ENCODE measurements around the gene CYB5R4. TPM values are rescaled to one million over a fixed set of nuclear protein-coding genes. Genes with fewer than 3 reads are reported as not detected.
A peak's percentile ranks its signal among the peaks of the same experiment; 100 is the strongest.

Gene CYB5R4
- total RNA-seq, 6 experiments from 2014 or later, result 3.6 to 7.9 (median 5.1) TPM

DNA sequence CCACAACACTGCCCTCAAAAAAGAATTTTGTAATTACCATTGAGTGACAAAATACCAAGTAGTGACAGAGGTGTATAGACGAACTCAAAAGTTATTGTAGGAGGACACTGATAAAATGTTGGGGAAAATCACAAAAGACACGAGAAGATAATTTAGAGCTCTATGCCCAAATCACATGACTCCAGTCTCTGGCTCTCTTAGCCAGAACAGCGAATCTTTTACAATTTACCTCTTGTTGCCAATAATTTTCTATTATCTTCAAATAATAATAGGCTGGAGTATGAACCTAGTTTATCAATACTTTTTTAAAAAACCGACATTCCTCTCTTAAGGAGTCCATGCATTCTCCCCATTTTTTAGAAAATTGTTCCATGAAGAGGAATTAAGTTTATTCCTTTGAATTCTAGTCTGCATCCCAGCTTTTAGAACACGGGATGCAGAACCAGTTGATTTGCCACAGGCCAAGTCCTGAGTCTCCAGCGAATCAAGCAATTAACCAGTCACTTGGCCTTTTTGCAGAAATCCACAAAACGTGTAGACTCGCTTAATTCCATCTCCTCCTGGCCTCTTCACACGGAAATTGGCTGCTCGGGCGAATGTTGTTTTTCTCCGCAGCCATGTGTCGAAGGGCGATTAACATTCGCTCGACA is 6.8 kb upstream of the CYB5R4 start:
- no peaks in the 10 kb centered on the region for H3K36me3 ChIP-seq
- H3K4me1 ChIP-seq, result peaks cover 0 to 10% (median 0%) of the 10 kb centered on the region in 4 donors
- no peak for ATAC-seq
- DNase-seq, result no peak
- no peaks in the 10 kb centered on the region for H3K9me3 ChIP-seq
- peak overlapping the region in 1 of 3 donors; percentile 3 for H3K4me3 ChIP-seq
- intact Hi-C loops (cut with DNase I), result no loop called here
- peaks cover 0 to 7% of the 10 kb centered on the region in 2 donors for H3K27me3 ChIP-seq
- no peak for TF ChIP-seq POLR2A (IDR thresholded peaks at IDR 0.05)
- TF ChIP-seq, protein P1, sequence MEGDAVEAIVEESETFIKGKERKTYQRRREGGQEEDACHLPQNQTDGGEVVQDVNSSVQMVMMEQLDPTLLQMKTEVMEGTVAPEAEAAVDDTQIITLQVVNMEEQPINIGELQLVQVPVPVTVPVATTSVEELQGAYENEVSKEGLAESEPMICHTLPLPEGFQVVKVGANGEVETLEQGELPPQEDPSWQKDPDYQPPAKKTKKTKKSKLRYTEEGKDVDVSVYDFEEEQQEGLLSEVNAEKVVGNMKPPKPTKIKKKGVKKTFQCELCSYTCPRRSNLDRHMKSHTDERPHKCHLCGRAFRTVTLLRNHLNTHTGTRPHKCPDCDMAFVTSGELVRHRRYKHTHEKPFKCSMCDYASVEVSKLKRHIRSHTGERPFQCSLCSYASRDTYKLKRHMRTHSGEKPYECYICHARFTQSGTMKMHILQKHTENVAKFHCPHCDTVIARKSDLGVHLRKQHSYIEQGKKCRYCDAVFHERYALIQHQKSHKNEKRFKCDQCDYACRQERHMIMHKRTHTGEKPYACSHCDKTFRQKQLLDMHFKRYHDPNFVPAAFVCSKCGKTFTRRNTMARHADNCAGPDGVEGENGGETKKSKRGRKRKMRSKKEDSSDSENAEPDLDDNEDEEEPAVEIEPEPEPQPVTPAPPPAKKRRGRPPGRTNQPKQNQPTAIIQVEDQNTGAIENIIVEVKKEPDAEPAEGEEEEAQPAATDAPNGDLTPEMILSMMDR (IDR thresholded peaks at IDR 0.05), result no peak
- H3K27ac ChIP-seq, result no peak overlapping the region
- WGBS (ENCODE audit: insufficient coverage, low coverage, low lambda C conversion rate, missing lambda C conversion rate), result 18% methylated on average over 9 of the region's 16 CpGs

DNA sequence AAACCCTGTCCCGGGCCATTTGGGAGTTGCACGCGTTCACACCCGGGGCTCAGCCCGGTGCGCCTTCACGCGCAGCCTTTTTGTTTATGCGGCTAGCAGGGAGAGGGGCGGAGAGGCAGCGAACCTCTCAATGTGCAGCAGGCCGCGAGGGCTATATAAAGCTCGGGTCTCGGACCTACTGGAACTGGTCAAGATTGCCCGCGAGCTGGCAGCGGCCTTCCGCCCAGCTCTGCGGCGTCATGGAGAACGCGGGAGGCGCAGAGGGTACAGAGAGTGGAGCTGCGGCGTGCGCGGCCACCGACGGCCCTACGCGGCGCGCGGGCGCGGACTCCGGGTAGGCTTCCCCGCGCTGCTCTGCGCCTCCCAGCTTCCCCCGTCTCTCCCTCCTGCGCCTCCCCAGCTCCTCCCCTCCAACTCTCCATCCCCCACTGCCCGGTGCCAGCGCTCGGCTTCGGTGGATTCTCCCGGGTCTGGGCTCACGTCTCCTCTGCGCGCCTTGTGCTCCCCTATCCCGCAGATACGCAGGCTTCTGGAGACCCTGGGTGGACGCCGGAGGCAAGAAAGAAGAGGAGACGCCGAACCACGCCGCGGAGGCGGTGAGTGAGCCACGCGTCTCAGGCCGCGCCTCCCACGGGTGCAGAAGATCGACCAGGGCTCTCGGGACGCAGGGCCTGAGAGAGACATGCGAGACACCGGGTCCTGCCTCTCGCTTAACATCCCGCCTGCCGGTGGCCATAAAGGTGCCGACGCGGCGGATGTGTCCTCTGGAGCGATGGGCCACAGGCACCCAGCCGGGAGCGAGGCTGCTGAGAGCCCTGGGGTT is 6.1 kb upstream of the CYB5R4 start, which contains the start of gene RIPPLY2:
RIPPLY2 (plus strand) TSS at position 183 of the 823 bp plus-strand sequence; CDS start at position 240, 57 bp downstream.
- 9% methylated on average over 7 of the region's 81 CpGs for whole genome bisulfite sequencing (ENCODE audit: insufficient coverage, low coverage, low lambda C conversion rate, missing lambda C conversion rate)

DNA sequence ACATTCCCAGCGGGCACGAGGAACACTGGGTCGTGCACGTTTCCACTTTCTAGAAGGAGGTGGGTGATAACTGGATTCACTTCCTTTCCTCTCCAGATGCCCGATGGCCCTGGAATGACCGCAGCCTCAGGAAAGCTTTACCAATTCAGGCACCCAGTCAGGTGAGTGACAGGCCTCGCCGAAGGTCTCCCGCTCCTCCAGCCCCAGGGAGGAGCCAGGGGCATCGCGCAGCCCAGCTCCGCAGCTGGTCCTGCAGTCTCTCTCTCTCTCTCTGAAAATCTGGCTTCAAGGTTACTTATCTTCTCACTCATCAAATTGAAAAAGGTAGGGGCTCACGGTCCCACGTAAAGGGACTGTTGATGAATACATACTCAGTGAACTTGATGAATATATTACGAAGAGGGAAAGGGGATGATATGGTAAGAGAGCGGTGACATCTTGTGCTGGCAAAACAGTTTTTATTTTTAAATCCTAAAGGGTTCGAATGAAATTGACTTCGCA is 5.4 kb upstream of the CYB5R4 start:
- Histone ChIP-seq H3K4me1 (peaks cover 0 to 12% (median 2%) of the 10 kb centered on the region in 4 donors), H3K36me3 (no peaks in the 10 kb centered on the region), H3K9me3 (no peaks in the 10 kb centered on the region), H3K27me3 (peaks cover 0 to 7% of the 10 kb centered on the region in 2 donors), H3K27ac (no peak overlapping the region), H3K4me3 (no peak overlapping the region)
- DNase-seq (no peak), ATAC-seq (no peak)
- TF ChIP-seq POLR2A (IDR thresholded peaks at IDR 0.05), result no peak
- TF ChIP-seq, protein P1 (IDR thresholded peaks at IDR 0.05), result no peak
- intact Hi-C loops (cut with DNase I), result no loop called here
- WGBS (ENCODE audit: insufficient coverage, low coverage, low lambda C conversion rate, missing lambda C conversion rate), result 9% methylated on average over 16 of the region's 18 CpGs

More for the DNA sequence above, 6.1 kb upstream of the CYB5R4 start, which contains the start of gene RIPPLY2:
- H3K4me1 ChIP-seq, result peaks cover 0 to 10% (median 0%) of the 10 kb centered on the region in 4 donors
- TF ChIP-seq, protein P1 (IDR thresholded peaks at IDR 0.05), result no peak
- TF ChIP-seq POLR2A (IDR thresholded peaks at IDR 0.05), result no peak
- DNase-seq (peak in 2 of 3 donors; percentile 20 to 45), ATAC-seq (peak; percentile 25 to 64 (median 43))
- no peak within 1 kb of the TSS for H3K27ac ChIP-seq
- no peaks in the 10 kb centered on the region for H3K36me3 ChIP-seq
- peaks cover 0 to 7% of the 10 kb centered on the region in 2 donors for H3K27me3 ChIP-seq
- peak within 1 kb of the TSS in 2 of 3 donors; percentile 3 to 27 for H3K4me3 ChIP-seq
- intact Hi-C loops (cut with DNase I), result no loop called here
- H3K9me3 ChIP-seq, result no peaks in the 10 kb centered on the region

DNA sequence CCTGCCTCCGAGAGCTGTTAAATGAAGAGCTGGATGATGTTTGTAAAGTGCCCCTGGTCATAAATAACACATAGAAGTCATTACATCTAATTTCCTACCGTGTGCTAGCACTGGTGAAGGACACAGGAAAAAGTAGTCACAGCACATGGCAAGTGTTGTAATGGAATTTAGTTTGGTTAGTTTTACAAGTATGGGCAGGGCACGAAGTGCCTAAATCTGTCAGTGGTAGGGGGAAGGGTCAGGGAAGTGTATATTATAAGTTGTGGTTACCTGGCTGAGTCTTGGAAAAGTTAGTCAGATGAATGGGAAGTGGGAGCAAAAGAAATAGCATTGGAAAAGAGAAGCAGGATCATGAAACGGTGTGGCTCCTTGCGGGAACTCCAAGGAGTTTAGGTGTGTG is 4.7 kb upstream of the CYB5R4 start:
- TF ChIP-seq, protein P1 (IDR thresholded peaks at IDR 0.05), result no peak
- no peak for TF ChIP-seq POLR2A (IDR thresholded peaks at IDR 0.05)
- DNase-seq, result no peak
- 35% methylated on average over 5 of the region's 5 CpGs for WGBS (ENCODE audit: insufficient coverage, low coverage, low lambda C conversion rate, missing lambda C conversion rate)

More for the DNA sequence above, 4.7 kb upstream of the CYB5R4 start:
- intact Hi-C loops (cut with DNase I), result no loop called here
- peaks cover 0 to 7% of the 10 kb centered on the region in 2 donors for H3K27me3 ChIP-seq
- H3K36me3 ChIP-seq, result no peaks in the 10 kb centered on the region
- H3K27ac ChIP-seq, result no peak overlapping the region
- H3K9me3 ChIP-seq, result no peaks in the 10 kb centered on the region
- ATAC-seq, result no peak
- peaks cover 0 to 14% (median 3%) of the 10 kb centered on the region in 4 donors for H3K4me1 ChIP-seq
- H3K4me3 ChIP-seq, result no peak overlapping the region

Data from right lobe of liver (tissue), 6 donors.